ENCODE measurements around the gene TRAF3IP3.

TRAF3IP3 gene

GRCh38 chr1:209755926-209756614 is at the start of gene TRAF3IP3:
Gene TRAF3IP3, plus strand, starts transcription at chr1:209756053. Its CDS starts 3,987 bp downstream, at chr1:209760040.
- no peak for DNase-seq

- DNase-seq, result no peak
These were observed 49.2 kb upstream of the TRAF3IP3 start for GRCh38 chr1:209706622-209707021.

GRCh38 chr1:209707308-209707707 is 48.5 kb upstream of the TRAF3IP3 start:
- DNase-seq, result no peak

GRCh38 chr1:209708297-209708696 is 47.6 kb upstream of the TRAF3IP3 start:
- DNase-seq, result no peak

- no peak for DNase-seq
These were observed 45.8 kb upstream of the TRAF3IP3 start for GRCh38 chr1:209710093-209710492.

GRCh38 chr1:209710847-209711246 is 45.0 kb upstream of the TRAF3IP3 start:
- no peak for DNase-seq

GRCh38 chr1:209714338-209714737 is 41.5 kb upstream of the TRAF3IP3 start:
- no peak for DNase-seq

- DNase-seq, result no peak
These were observed 40.5 kb upstream of the TRAF3IP3 start for GRCh38 chr1:209715314-209715713.

GRCh38 chr1:209717818-209718217 is 38.0 kb upstream of the TRAF3IP3 start:
- no peak for DNase-seq

GRCh38 chr1:209720326-209720725 is 35.5 kb upstream of the TRAF3IP3 start:
- DNase-seq, result no peak

- no peak for DNase-seq
These were observed 35.0 kb upstream of the TRAF3IP3 start for GRCh38 chr1:209720826-209721225.

- DNase-seq, result no peak
These were observed 34.5 kb upstream of the TRAF3IP3 start for GRCh38 chr1:209721323-209721722.

- DNase-seq, result no peak
These were observed 32.6 kb upstream of the TRAF3IP3 start for GRCh38 chr1:209723265-209723664.

GRCh38 chr1:209723756-209724693 is 31.8 kb upstream of the TRAF3IP3 start:
- no peak for DNase-seq

GRCh38 chr1:209727286-209727685 is 28.6 kb upstream of the TRAF3IP3 start:
- no peak for DNase-seq

- DNase-seq, result no peak
These were observed 28.1 kb upstream of the TRAF3IP3 start for GRCh38 chr1:209727785-209728184.

GRCh38 chr1:209728466-209728865 is 27.4 kb upstream of the TRAF3IP3 start:
- no peak for DNase-seq

- no peak for DNase-seq
These were observed 26.4 kb upstream of the TRAF3IP3 start for GRCh38 chr1:209729436-209729835.

GRCh38 chr1:209732725-209733124 is 23.1 kb upstream of the TRAF3IP3 start:
- no peak for DNase-seq

GRCh38 chr1:209733409-209734192 is 22.3 kb upstream of the TRAF3IP3 start:
- no peak for DNase-seq

- no peak for DNase-seq
These were observed 19.2 kb upstream of the TRAF3IP3 start for GRCh38 chr1:209736490-209737117.

GRCh38 chr1:209737118-209737505 is 18.7 kb upstream of the TRAF3IP3 start:
- DNase-seq, result no peak

- DNase-seq, result no peak
These were observed 17.6 kb upstream of the TRAF3IP3 start for GRCh38 chr1:209738270-209738669.

All from cerebellar nuclear complex (tissue), 1 donor.